ENCODE measurements around the gene ST3GAL5.

GRCh38 chr2:85925216-85925671, 36.5 kb upstream of the ST3GAL5 start:
- TF ChIP-seq EZH2 (IDR thresholded peaks at IDR 0.05; ENCODE audit: insufficient read depth, low read length) (no peak), CTCF (IDR thresholded peaks at IDR 0.05; ENCODE audit: insufficient read depth, low read depth, low read length) (no peak)

Measured in astrocyte (in vitro differentiated cells and primary cell).